B cell (primary cell): Measurements from ENCODE around the gene CDC42BPB. TPM values are rescaled to one million over a fixed set of nuclear protein-coding genes. Genes with fewer than 3 reads are reported as not detected.
A peak's percentile ranks its signal among the peaks of the same experiment; 100 is the strongest.

Experiments used
- ATAC-seq: fragments of 200-7000 bp; cut with Tn5 transposase; one replicate; pipeline ENCODE4 v1.10.0; 2021; ENCODE audit warnings: low read depth, mild to moderate bottlenecking, moderate number of reproducible peaks, moderate library complexity
- CTCF ChIA-PET: fragments of 350-600 bp; sonication (Branson Sonifier 250); formaldehyde crosslinking; loops from one replicate; lab custom pipeline; 2021; ENCODE audit warnings: antibody characterized with exemption, inconsistent platforms; lab: Charles Lee
- POLR2A ChIA-PET: fragments of 350-600 bp; sonication (Branson Sonifier 250); formaldehyde crosslinking; loops from one replicate; lab custom pipeline; 2021; ENCODE audit warnings: antibody characterized with exemption; lab: Charles Lee
- DNase-seq: peaks from one replicate; pipeline ENCODE4 v3.0.0; 2013
- H2AFZ ChIP-seq: 2 replicates; pipeline ENCODE4 v1.6.1; 2012; ENCODE audit warnings: mild to moderate bottlenecking, low read depth, low read length; ENCODE audit not compliant: insufficient read depth, poor library complexity, severe bottlenecking
- H3K27ac ChIP-seq, 2 donors: 1 replicate in 1 of 2; 2 replicates in 1 of 2; pipeline ENCODE4 v1.5.1; 2012 to 2013; ENCODE audit warnings: low read length in 2 of 2, mild to moderate bottlenecking in 2 of 2, moderate library complexity in 1 of 2
- H3K27me3 ChIP-seq, 4 experiments: fragments of 200-600 bp in 1 of 4; sonication (generic) in 1 of 4; replicated peaks in 1 of 4; 1 replicate in 2 of 4; 2 replicates in 2 of 4; pipeline versions ENCODE4 v1.6.1 to v1.7.0; 2013 to 2016; ENCODE audit warnings: low read length in 3 of 4, mild to moderate bottlenecking in 2 of 4, mixed read lengths in 1 of 4, moderate library complexity in 1 of 4; ENCODE audit not compliant: insufficient read depth in 4 of 4, control insufficient read depth in 3 of 4; ENCODE audit errors: control extremely low read depth in 1 of 4
- H3K36me3 ChIP-seq, 2 experiments: replicated peaks in 1 of 2; 1 replicate in 1 of 2; 2 replicates in 1 of 2; pipeline versions ENCODE4 v1.6.1 to v1.7.1; 2013; ENCODE audit warnings: low read length in 1 of 2; ENCODE audit not compliant: insufficient read depth in 2 of 2, control insufficient read depth in 1 of 2; ENCODE audit errors: control extremely low read depth in 1 of 2, extremely low read depth in 1 of 2
- H3K4me1 ChIP-seq, 2 donors: fragments of 200-600 bp in 1 of 2; sonication (generic) in 1 of 2; 1 replicate in 1 of 2; 2 replicates in 1 of 2; pipeline versions ENCODE4 v1.5.1 to v1.6.1; 2013 to 2017; ENCODE audit warnings: low read length in 2 of 2; ENCODE audit not compliant: control insufficient read depth in 2 of 2, insufficient read depth in 2 of 2
- H3K4me2 ChIP-seq: replicated peaks from 2 replicates; pipeline ENCODE3; 2012; ENCODE audit warnings: mild to moderate bottlenecking, low read depth, low read length; ENCODE audit not compliant: poor library complexity, severe bottlenecking
- H3K4me3 ChIP-seq, 5 experiments: fragments of 200-600 bp in 1 of 5; sonication (generic) in 1 of 5; 1 replicate in 3 of 5; 2 replicates in 2 of 5; pipeline versions ENCODE4 v1.5.1 to v1.7.0; 2011 to 2016; ENCODE audit warnings: low read length in 4 of 5, mild to moderate bottlenecking in 4 of 5, low read depth in 2 of 5, control low read depth in 1 of 5, moderate library complexity in 1 of 5; ENCODE audit not compliant: insufficient read depth in 1 of 5; ENCODE audit errors: control extremely low read depth in 1 of 5, extremely low read depth in 1 of 5
- H3K79me2 ChIP-seq: fragments of 200-600 bp; sonication (generic); one replicate; pipeline ENCODE4 v1.6.0; 2016; ENCODE audit warnings: low read length; ENCODE audit not compliant: control insufficient read depth, insufficient read depth
- H3K9ac ChIP-seq: fragments of 200-600 bp; sonication (generic); 2 replicates; pipeline ENCODE4 v1.6.1; 2017; ENCODE audit warnings: mild to moderate bottlenecking, low read length, moderate library complexity
- H3K9me3 ChIP-seq, 3 donors: one replicate each; pipeline versions ENCODE4 v1.6.1 to v1.7.1; 2013; ENCODE audit warnings: low read length in 2 of 3; ENCODE audit not compliant: control insufficient read depth in 2 of 3, insufficient read depth in 1 of 3; ENCODE audit errors: control extremely low read depth in 1 of 3
- H4K20me1 ChIP-seq: 2 replicates; pipeline ENCODE4 v1.6.0; 2012; ENCODE audit warnings: mild to moderate bottlenecking, low read length; ENCODE audit not compliant: insufficient read depth, control insufficient read depth, poor library complexity, severe bottlenecking
- H3K27ac Mint-ChIP-seq: one replicate; pipeline ENCODE4 v1.8.0; 2021; ENCODE audit warnings: mixed read lengths
- H3K27me3 Mint-ChIP-seq: one replicate; pipeline ENCODE4 v1.8.0; 2021; ENCODE audit warnings: mixed read lengths
- H3K4me1 Mint-ChIP-seq: one replicate; pipeline ENCODE4 v1.8.0; 2021; ENCODE audit warnings: mixed read lengths
- H3K4me3 Mint-ChIP-seq: one replicate; pipeline ENCODE4 v1.8.0; 2021; ENCODE audit warnings: mixed read lengths
- H3K9me3 Mint-ChIP-seq: one replicate; pipeline ENCODE4 v1.8.0; 2022; ENCODE audit warnings: mixed read lengths; ENCODE audit not compliant: insufficient read depth
- EZH2 ChIP-seq: IDR thresholded peaks from 2 replicates; pipeline ENCODE4 v1.6.1; 2012; ENCODE audit warnings: borderline replicate concordance, low read depth, mild to moderate bottlenecking, moderate library complexity, low read length; ENCODE audit not compliant: insufficient read depth, poor library complexity, severe bottlenecking
- WGBS: methylation state at CpG from one replicate; pipeline ENCODE4 v1.1.5; 2013; ENCODE audit warnings: missing lambda C conversion rate; ENCODE audit not compliant: insufficient coverage; 5-methylcytosine and 5-hydroxymethylcytosine counted together
- intact Hi-C: fragments of 100-400 bp; cut with micrococcal nuclease; formaldehyde crosslinking; loops from one replicate; pipeline ENCODE4 v1.10.0; 2022
- polyA plus RNA-seq: library from polyadenylated mRNA; depleted of rRNA; stranded (reverse); fragments of >200 nt; gene quantifications from 2 replicates; pipeline ENCODE4 v1.2.3, GENCODE V29; 2012
- total RNA-seq, 2 donors: library from RNA; stranded (reverse); fragments of 120-200 nt in 1 of 2; gene quantifications; 1 replicate in 1 of 2; 2 replicates in 1 of 2; pipeline versions ENCODE4 v1.2.3 to v1.2.4, GENCODE V29; 2013 to 2022
- TF ChIP-seq, protein P1 (sequence below): fragments of 200-600 bp; IDR thresholded peaks from one replicate; pipeline ENCODE4 v1.8.0; 2022; ENCODE audit warnings: antibody characterized with exemption, mild to moderate bottlenecking

CDC42BPB gene
- total and polyA plus RNA-seq, 2 donors (not counting 1 experiment from before 2014, with no cell fraction given), result 23.9 to 52.5 TPM

DNA sequence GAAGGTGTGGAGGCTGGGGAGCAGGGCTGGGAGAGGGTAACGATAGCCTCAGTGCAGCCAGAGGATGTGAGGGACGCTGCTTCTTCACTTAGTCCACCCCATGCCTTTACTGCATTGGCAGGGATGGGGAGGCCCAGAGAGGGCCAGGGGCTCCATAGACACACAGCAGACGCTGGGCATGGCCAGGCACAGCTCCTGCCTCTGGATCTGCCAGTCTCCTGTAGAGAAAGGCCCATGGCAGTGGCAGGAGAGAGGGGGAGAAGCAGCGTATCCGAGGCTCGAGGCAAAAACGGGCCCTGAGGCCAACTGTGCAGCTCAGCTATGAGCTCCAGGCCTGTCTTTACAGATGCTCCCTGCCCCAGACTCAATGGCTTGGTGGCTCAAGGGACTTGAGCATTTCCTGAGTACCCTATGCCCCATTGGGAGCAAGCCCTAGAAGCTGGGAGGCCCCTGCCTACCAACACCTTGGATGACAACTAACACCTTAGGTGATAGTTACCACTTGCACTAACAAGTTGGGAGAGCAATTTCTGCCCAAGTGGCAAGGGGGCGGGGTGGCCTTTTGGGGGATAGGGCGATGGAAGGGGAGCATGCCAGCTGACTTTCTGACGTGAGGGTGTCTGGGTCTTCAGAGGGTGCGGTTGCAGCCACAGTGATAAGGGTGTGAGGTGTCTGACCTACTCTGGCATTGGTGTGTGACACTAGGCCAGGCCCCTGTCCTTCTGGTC lies 21.7 kb upstream of the CDC42BPB start:
- H3K4me1 ChIP-seq, result peaks cover 10 to 18% of the 10 kb centered on the region in 2 donors
- no peak overlapping the region for H2AFZ ChIP-seq
- no peak overlapping the region for H3K27ac ChIP-seq
- Mint-ChIP-seq H3K9me3 (no peaks in the 10 kb centered on the region), H3K4me3 (no peak overlapping the region), H3K27me3 (no peaks in the 10 kb centered on the region), H3K27ac (no peak overlapping the region), H3K4me1 (peaks cover 5% of the 10 kb centered on the region)
- peaks cover 0 to 3% (median 0%) of the 10 kb centered on the region in 3 donors for H3K9me3 ChIP-seq
- no peak overlapping the region for H3K9ac ChIP-seq
- no peaks in the 10 kb centered on the region for H3K79me2 ChIP-seq
- intact Hi-C loops, result loop anchor here (1.0 to 5.0 kb wide), 3 partner anchors 12 to 468 kb away; no protein-coding TSS in a partner anchor
- 86% methylated on average over 10 of the region's 11 CpGs for WGBS
- H3K27me3 ChIP-seq, result peaks cover 0 to 11% (median 5%) of the 10 kb centered on the region in 4 experiments
- H3K36me3 ChIP-seq, result no peaks in the 10 kb centered on the region
- ChIA-PET POLR2A (interaction anchor here (0.7 kb wide), 2 partner anchors 311 to 440 kb away, joined by 5 read pairs; no protein-coding TSS in a partner anchor), CTCF (interaction anchor here (0.7 to 4.7 kb wide), 11 partner anchors 12 to 640 kb away, joined by 3 to 35 read pairs (median 4); no protein-coding TSS in a partner anchor)
- H3K4me2 ChIP-seq, result no peak overlapping the region
- no peak overlapping the region for H3K4me3 ChIP-seq
- no peak for DNase-seq
- no peak for ATAC-seq
- H4K20me1 ChIP-seq, result no peaks in the 10 kb centered on the region
- TF ChIP-seq, protein P1, sequence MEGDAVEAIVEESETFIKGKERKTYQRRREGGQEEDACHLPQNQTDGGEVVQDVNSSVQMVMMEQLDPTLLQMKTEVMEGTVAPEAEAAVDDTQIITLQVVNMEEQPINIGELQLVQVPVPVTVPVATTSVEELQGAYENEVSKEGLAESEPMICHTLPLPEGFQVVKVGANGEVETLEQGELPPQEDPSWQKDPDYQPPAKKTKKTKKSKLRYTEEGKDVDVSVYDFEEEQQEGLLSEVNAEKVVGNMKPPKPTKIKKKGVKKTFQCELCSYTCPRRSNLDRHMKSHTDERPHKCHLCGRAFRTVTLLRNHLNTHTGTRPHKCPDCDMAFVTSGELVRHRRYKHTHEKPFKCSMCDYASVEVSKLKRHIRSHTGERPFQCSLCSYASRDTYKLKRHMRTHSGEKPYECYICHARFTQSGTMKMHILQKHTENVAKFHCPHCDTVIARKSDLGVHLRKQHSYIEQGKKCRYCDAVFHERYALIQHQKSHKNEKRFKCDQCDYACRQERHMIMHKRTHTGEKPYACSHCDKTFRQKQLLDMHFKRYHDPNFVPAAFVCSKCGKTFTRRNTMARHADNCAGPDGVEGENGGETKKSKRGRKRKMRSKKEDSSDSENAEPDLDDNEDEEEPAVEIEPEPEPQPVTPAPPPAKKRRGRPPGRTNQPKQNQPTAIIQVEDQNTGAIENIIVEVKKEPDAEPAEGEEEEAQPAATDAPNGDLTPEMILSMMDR, result no peak

DNA sequence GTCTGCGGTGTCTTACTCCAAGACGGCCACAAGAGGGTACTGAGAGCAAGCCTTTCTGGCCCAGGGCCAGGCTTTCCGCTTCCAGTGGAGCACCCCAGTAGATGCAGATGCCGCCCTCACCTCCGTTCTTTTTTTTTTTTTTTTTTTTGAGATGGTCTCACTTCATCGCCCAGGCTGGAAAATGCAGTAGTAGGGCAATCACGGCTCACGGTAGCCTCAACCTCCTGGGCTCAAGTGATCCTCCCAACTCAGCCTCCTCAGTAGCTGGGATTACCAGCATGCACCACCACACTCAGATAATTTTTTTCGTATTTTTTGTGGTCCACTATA lies 21.0 kb upstream of the CDC42BPB start:
- H3K79me2 ChIP-seq, result no peaks in the 10 kb centered on the region
- ATAC-seq (peak; percentile 71), DNase-seq (peak; percentile 86)
- WGBS, result 5% methylated on average over 5 of the region's 9 CpGs
- H3K36me3 ChIP-seq, result no peaks in the 10 kb centered on the region
- Mint-ChIP-seq H3K4me3 (no peak overlapping the region), H3K27ac (no peak overlapping the region), H3K9me3 (no peaks in the 10 kb centered on the region), H3K27me3 (no peaks in the 10 kb centered on the region), H3K4me1 (peaks cover 5% of the 10 kb centered on the region)
- peaks cover 0 to 11% (median 5%) of the 10 kb centered on the region in 4 experiments for H3K27me3 ChIP-seq
- peaks cover 10 to 22% of the 10 kb centered on the region in 2 donors for H3K4me1 ChIP-seq
- ChIA-PET POLR2A (interaction anchor here (0.7 kb wide), 2 partner anchors 310 to 440 kb away, joined by 5 read pairs; no protein-coding TSS in a partner anchor), CTCF (interaction anchor here (0.7 to 4.7 kb wide), 10 partner anchors 12 to 639 kb away, joined by 3 to 35 read pairs (median 4); no protein-coding TSS in a partner anchor)
- H3K9ac ChIP-seq, result no peak overlapping the region
- H4K20me1 ChIP-seq, result no peaks in the 10 kb centered on the region
- no peak for TF ChIP-seq EZH2
- TF ChIP-seq, protein P1, result peak; percentile 80
- peaks cover 0 to 3% (median 0%) of the 10 kb centered on the region in 3 donors for H3K9me3 ChIP-seq
- no peak overlapping the region for H3K4me3 ChIP-seq
- no peak overlapping the region for H3K27ac ChIP-seq
- no peak overlapping the region for H2AFZ ChIP-seq
- intact Hi-C loops, result loop anchor here (1.0 to 5.0 kb wide), 3 partner anchors 13 to 469 kb away; no protein-coding TSS in a partner anchor
- peak overlapping the region; percentile 17 for H3K4me2 ChIP-seq
